ENCODE measurements around the gene RDH11. TPM values are rescaled to one million over a fixed set of nuclear protein-coding genes. Genes with fewer than 3 reads are reported as not detected.

Gene RDH11
- total RNA-seq, result 171 and 184 TPM in 2 replicates

GRCh38 chr14:67695394-67695949 lies at the start of gene RDH11:
RDH11 (minus strand) TSS chr14:67695764; CDS start chr14:67695703, 61 bp downstream.

GRCh38 chr14:67701492-67701891 lies 5.9 kb upstream of the RDH11 start, which contains the start of gene RDH12:
RDH12 (plus strand) TSS chr14:67701886; CDS start chr14:67722643, 20,757 bp downstream.

GRCh38 chr14:67674480-67675218 lies 20.9 kb downstream of the RDH11 start, which contains the start of gene VTI1B:
VTI1B (minus strand) TSS chr14:67674632; CDS start chr14:67674489, 143 bp downstream.

Other genes starting within 250 kb of the RDH11 start
- gene TMEM229B, start 207.0 kb downstream of the RDH11 start, total RNA-seq, result 1.8 and 2.4 TPM in 2 replicates
- gene PLEKHH1, start 162.5 kb downstream of the RDH11 start, total RNA-seq, result 1.0 and 1.5 TPM in 2 replicates
- 10.2 and 13.7 TPM in 2 replicates for gene PIGH, start 95.5 kb downstream of the RDH11 start, total RNA-seq
- 4.6 and 4.8 TPM in 2 replicates for gene ARG2, start 75.8 kb downstream of the RDH11 start, total RNA-seq
- gene VTI1B, start 21.1 kb downstream of the RDH11 start, total RNA-seq, result 61.8 and 71.2 TPM in 2 replicates
- gene RDH12, start 6.1 kb upstream of the RDH11 start, total RNA-seq, result not detected in 2 replicates
- 17.2 and 22.0 TPM in 2 replicates for gene ZFYVE26, start 120.8 kb upstream of the RDH11 start, total RNA-seq
- 20.5 and 27.5 TPM in 2 replicates for gene RAD51B, start 124.0 kb upstream of the RDH11 start, total RNA-seq

Measured in smooth muscle cell of the umbilical artery (primary cell).